Hepatocyte (in vitro differentiated cells): Measurements from ENCODE around the gene GTSE1. TPM values are rescaled to one million over a fixed set of nuclear protein-coding genes. Genes with fewer than 3 reads are reported as not detected.

Experiments
- DNase-seq: peaks from one replicate; pipeline ENCODE4 v3.0.0-alpha.2; 2016; ENCODE audit warnings: low spot score
- H2AFZ ChIP-seq: fragments of 200-600 bp; sonication (generic); 2 replicates; pipeline ENCODE4 v1.6.0; 2016; ENCODE audit warnings: antibody characterized with exemption, mild to moderate bottlenecking
- H3K27ac ChIP-seq: fragments of 200-600 bp; sonication (generic); 2 replicates; pipeline ENCODE4 v1.5.1; 2016; ENCODE audit warnings: mild to moderate bottlenecking
- H3K27me3 ChIP-seq: fragments of 200-600 bp; sonication (generic); 2 replicates; pipeline ENCODE4 v1.6.1; 2016
- H3K36me3 ChIP-seq: fragments of 200-600 bp; sonication (generic); replicated peaks from 2 replicates; pipeline ENCODE4 v1.5.1; 2016; ENCODE audit warnings: low read depth; ENCODE audit not compliant: insufficient read depth
- H3K4me1 ChIP-seq: fragments of 200-600 bp; sonication (generic); 2 replicates; pipeline ENCODE4 v1.5.1; 2016; ENCODE audit warnings: mild to moderate bottlenecking, moderate library complexity; ENCODE audit not compliant: insufficient read depth
- H3K4me2 ChIP-seq: fragments of 200-600 bp; sonication (generic); 2 replicates; pipeline ENCODE4 v1.6.0; 2016
- H3K4me3 ChIP-seq: fragments of 200-600 bp; sonication (generic); 2 replicates; pipeline ENCODE4 v1.5.1; 2016; ENCODE audit warnings: mild to moderate bottlenecking
- H3K79me2 ChIP-seq: fragments of 200-600 bp; sonication (generic); 2 replicates; pipeline ENCODE4 v1.6.0; 2017; ENCODE audit warnings: mild to moderate bottlenecking
- H3K9me2 ChIP-seq: fragments of 200-600 bp; sonication (generic); replicated peaks from 2 replicates; pipeline ENCODE4 v1.6.0; 2017; ENCODE audit warnings: mild to moderate bottlenecking; ENCODE audit not compliant: insufficient read depth
- H3K9me3 ChIP-seq: fragments of 200-600 bp; sonication (generic); 2 replicates; pipeline ENCODE4 v1.5.1; 2016; ENCODE audit warnings: low read depth, mild to moderate bottlenecking
- H4K20me1 ChIP-seq: fragments of 200-600 bp; sonication (generic); 2 replicates; pipeline ENCODE4 v1.6.0; 2016; ENCODE audit warnings: mild to moderate bottlenecking; ENCODE audit not compliant: insufficient read depth, poor library complexity, severe bottlenecking
- EZH2 ChIP-seq: fragments of 200-600 bp; sonication (generic); IDR thresholded peaks from 2 replicates; pipeline ENCODE4 v1.6.1; 2016; ENCODE audit warnings: antibody characterized with exemption, mild to moderate bottlenecking, borderline replicate concordance
- EZH2phosphoT487 ChIP-seq: fragments of 200-600 bp; sonication (generic); IDR thresholded peaks from one replicate; pipeline ENCODE4 v1.6.1; 2018; ENCODE audit warnings: antibody characterized with exemption, mild to moderate bottlenecking, low read depth, moderate library complexity; ENCODE audit not compliant: unreplicated experiment, severe bottlenecking
- WGBS: methylation state at CpG from one replicate; pipeline ENCODE4 v1.1.6; 2016; ENCODE audit warnings: low lambda C conversion rate; ENCODE audit errors: missing lambda C conversion rate; 5-methylcytosine and 5-hydroxymethylcytosine counted together
- polyA plus RNA-seq: library from polyadenylated mRNA; unstranded; fragments of >200 nt; fragmentation: Nextera tagmentation; extraction: Ambion mirVana; gene quantifications from 2 replicates; pipeline ENCODE4 v1.2.1, GENCODE V29; 2016
- total RNA-seq: library from RNA; depleted of rRNA; stranded (reverse); fragments of >200 nt; gene quantifications from 2 replicates; pipeline ENCODE4 v1.2.3, GENCODE V29; 2014
- TF ChIP-seq, protein P1 (sequence below): fragments of 200-600 bp; sonication (generic); IDR thresholded peaks from 2 replicates; pipeline ENCODE4 v1.5.1; 2016; ENCODE audit warnings: antibody characterized with exemption, mild to moderate bottlenecking; ENCODE audit not compliant: poor library complexity

GTSE1 gene
- total and polyA plus RNA-seq, 2 experiments from 2014 or later: 4.1 to 4.4 TPM

DNA sequence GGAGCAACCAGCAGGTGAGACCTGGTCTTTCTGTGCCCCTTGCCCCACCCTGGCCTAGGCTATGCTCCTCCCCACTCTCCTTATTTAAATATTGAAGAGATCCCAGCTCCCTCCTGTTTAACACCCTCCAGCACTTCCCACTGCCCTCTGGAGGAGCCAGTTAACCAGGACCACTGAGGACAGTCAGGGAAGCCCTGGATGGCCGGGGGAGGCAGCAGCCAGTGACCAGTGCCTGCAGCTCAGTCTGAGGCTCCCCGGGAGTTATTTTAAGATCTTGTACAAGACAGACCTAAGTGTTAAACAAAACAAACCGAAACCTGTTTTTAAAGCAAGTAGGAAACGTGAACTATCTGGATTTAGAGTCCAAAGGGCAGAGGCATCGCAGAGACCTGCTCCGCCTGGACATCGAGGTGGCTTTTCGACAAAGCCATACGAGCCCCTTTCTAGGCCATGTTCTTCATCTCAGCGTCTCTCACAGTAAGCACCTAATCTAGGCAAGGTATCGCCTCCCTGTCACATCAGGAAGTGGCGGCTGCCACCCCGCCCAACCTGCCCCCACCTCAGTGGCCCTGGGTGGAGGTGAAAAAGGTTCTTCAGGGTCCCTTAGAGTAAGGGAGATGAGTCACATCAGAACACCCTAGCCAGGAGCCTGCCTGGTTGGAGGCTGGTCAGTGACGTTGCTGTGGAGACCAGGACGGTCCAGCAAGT, 74.1 kb downstream of the GTSE1 start:
- Histone ChIP-seq H3K9me2 (no peaks in the 10 kb centered on the region), H3K9me3 (peaks cover 3% of the 10 kb centered on the region), H3K4me1 (no peaks in the 10 kb centered on the region), H3K4me3 (no peak overlapping the region), H3K27ac (peak overlapping the region; percentile 85), H3K79me2 (no peaks in the 10 kb centered on the region), H3K36me3 (no peaks in the 10 kb centered on the region), H3K27me3 (no peaks in the 10 kb centered on the region), H2AFZ (no peak overlapping the region), H3K4me2 (peak overlapping the region; percentile 54), H4K20me1 (no peaks in the 10 kb centered on the region)
- TF ChIP-seq EZH2phosphoT487 (no peak), EZH2 (no peak)
- TF ChIP-seq, protein P1, sequence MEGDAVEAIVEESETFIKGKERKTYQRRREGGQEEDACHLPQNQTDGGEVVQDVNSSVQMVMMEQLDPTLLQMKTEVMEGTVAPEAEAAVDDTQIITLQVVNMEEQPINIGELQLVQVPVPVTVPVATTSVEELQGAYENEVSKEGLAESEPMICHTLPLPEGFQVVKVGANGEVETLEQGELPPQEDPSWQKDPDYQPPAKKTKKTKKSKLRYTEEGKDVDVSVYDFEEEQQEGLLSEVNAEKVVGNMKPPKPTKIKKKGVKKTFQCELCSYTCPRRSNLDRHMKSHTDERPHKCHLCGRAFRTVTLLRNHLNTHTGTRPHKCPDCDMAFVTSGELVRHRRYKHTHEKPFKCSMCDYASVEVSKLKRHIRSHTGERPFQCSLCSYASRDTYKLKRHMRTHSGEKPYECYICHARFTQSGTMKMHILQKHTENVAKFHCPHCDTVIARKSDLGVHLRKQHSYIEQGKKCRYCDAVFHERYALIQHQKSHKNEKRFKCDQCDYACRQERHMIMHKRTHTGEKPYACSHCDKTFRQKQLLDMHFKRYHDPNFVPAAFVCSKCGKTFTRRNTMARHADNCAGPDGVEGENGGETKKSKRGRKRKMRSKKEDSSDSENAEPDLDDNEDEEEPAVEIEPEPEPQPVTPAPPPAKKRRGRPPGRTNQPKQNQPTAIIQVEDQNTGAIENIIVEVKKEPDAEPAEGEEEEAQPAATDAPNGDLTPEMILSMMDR: no peak
- 54% methylated on average over 15 of the region's 15 CpGs for WGBS
- peak; percentile 53 for DNase-seq

DNA sequence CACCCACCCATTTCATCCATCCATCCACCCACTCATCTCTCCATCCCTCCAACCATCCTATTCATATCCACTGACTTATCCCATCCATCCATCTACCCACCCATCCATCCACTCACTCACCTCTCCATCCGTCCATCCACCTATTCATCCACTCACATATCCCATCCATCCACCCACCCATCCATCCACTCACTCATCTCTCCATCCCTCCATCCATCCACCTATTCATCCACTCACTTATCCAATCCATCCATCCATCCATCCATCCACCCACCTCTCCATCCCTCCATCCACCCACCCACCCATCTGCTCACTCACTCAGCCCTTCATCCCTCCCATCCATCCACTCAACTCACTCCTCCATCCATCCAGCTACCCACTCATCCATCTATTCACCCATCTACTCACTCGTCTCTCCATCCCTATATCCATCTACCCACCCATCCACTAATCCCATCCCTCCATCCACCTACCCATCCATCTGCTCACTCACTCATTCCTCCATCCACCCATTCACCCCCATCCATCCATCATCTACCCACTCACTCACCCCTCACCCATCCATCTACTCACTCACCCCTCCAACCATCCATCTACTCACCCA, 75.1 kb downstream of the GTSE1 start:
- H3K4me1 ChIP-seq: no peaks in the 10 kb centered on the region
- peaks cover 5% of the 10 kb centered on the region for H3K9me3 ChIP-seq
- H3K4me2 ChIP-seq: no peak overlapping the region
- WGBS: 95% methylated on average over 2 of the region's 2 CpGs
- no peak for DNase-seq
- no peaks in the 10 kb centered on the region for H3K9me2 ChIP-seq
- H3K27me3 ChIP-seq: no peaks in the 10 kb centered on the region
- no peak overlapping the region for H2AFZ ChIP-seq
- TF ChIP-seq EZH2phosphoT487: no peak
- TF ChIP-seq EZH2: no peak
- TF ChIP-seq, protein P1: no peak
- H3K4me3 ChIP-seq: no peak overlapping the region
- H3K27ac ChIP-seq: no peak overlapping the region
- H3K79me2 ChIP-seq: no peaks in the 10 kb centered on the region
- H3K36me3 ChIP-seq: no peaks in the 10 kb centered on the region
- no peaks in the 10 kb centered on the region for H4K20me1 ChIP-seq

DNA sequence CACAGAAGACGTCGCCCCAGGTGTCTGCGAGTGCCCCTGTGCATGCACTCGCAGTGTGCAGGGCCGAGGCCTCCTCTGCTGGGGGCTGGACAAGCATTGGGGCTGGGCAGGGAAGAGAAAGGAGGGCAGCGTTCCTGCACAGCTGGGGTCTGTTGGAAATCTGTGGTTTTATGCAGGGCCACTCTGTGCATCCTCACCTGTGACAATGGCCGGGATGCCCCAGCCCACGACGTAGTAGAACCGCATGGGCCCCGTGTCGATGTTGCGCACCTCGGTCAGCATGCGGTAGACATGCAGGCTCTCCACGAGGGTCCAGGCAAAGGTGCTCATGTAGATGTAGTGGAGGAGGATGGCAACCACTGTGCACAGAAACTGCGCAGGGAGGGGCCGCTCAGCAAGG, 76.0 kb downstream of the GTSE1 start:
- H3K9me2 ChIP-seq: no peaks in the 10 kb centered on the region
- DNase-seq: no peak
- no peaks in the 10 kb centered on the region for H3K27me3 ChIP-seq
- peaks cover 5% of the 10 kb centered on the region for H3K9me3 ChIP-seq
- no peak overlapping the region for H3K4me3 ChIP-seq
- no peak overlapping the region for H3K27ac ChIP-seq
- peaks cover 4% of the 10 kb centered on the region for H3K4me1 ChIP-seq
- TF ChIP-seq EZH2 (no peak), EZH2phosphoT487 (no peak)
- TF ChIP-seq, protein P1: no peak
- H3K4me2 ChIP-seq: no peak overlapping the region
- H3K79me2 ChIP-seq: no peaks in the 10 kb centered on the region
- 99% methylated on average over 18 of the region's 18 CpGs for WGBS
- no peaks in the 10 kb centered on the region for H3K36me3 ChIP-seq
- H4K20me1 ChIP-seq: no peaks in the 10 kb centered on the region
- no peak overlapping the region for H2AFZ ChIP-seq
